GM12891 (cell line): ENCODE measurements around the gene OR9G1.

Experiments used
- PAX5 ChIP-seq: IDR thresholded peaks from 2 replicates; pipeline ENCODE4 v1.6.1; 2011; ENCODE audit warnings: low read length, moderate library complexity, mild to moderate bottlenecking; ENCODE audit not compliant: insufficient read depth, severe bottlenecking
- POLR2A ChIP-seq: IDR thresholded peaks from 2 replicates; pipeline ENCODE4 v1.6.1; 2011; ENCODE audit warnings: low read depth, low read length, control low read depth
- POLR2AphosphoS5 ChIP-seq: IDR thresholded peaks from 2 replicates; pipeline ENCODE4 v1.6.1; 2011; ENCODE audit warnings: low read depth, low read length, control low read depth
- POU2F2 ChIP-seq: IDR thresholded peaks from 2 replicates; pipeline ENCODE4 v1.6.1; 2011; ENCODE audit warnings: low read depth, mild to moderate bottlenecking, control low read depth, low read length, moderate library complexity
- SPI1 ChIP-seq: IDR thresholded peaks from 2 replicates; pipeline ENCODE4 v1.6.1; 2011; ENCODE audit warnings: low read depth, low read length, control low read depth
- TAF1 ChIP-seq: IDR thresholded peaks from 2 replicates; pipeline ENCODE4 v1.6.1; 2011; ENCODE audit warnings: low read depth, low read length, control low read depth

DNA sequence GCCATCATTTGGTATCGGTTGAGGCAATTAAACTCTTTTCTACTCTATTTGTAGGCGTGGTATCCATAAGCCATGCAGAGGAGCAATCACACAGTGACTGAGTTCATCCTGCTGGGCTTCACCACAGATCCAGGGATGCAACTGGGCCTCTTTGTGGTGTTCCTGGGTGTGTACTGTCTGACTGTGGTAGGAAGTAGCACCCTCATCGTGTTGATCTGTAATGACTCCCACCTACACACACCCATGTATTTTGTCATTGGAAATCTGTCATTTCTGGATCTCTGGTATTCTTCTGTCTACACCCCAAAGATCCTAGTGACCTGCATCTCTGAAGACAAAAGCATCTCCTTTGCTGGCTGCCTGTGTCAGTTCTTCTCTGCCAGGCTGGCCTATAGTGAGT is 41.2 kb downstream of the OR9G1 start:
- no peak for TF ChIP-seq POLR2A
- no peak for TF ChIP-seq POLR2AphosphoS5
- TF ChIP-seq POU2F2 = no peak
- TF ChIP-seq TAF1 = no peak
- no peak for TF ChIP-seq SPI1
- TF ChIP-seq PAX5 = no peak
